ENCODE results near the gene PADI1. TPM values are rescaled to one million over a fixed set of nuclear protein-coding genes. Genes with fewer than 3 reads are reported as not detected.

The PADI1 gene
- total RNA-seq, 4 donors from 2014 or later: 0.14 TPM; not detected in 3

DNA sequence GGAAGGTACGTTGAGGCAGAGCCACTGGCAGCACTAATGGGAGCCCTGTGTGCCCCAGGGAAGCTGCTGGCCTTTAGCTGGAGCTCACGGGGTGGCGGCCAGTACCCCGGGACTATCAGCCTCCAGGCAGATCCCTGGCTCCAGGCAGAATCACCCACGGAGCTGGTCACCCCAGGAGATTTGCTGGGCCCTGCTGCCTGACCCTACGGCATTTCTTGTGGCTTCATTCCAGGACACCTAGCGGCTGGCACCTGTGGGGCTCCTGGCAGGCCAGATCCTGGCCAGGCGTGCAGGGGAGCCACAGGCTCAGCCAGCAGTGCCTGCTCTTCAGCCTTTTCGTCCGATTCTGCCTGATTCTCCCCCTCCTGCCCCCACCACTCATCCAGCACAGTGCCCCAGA is 7.1 kb downstream of the PADI1 start:
- Histone ChIP-seq H3K9me3 (no peaks in the 10 kb centered on the region), H3K27me3 (peaks cover 35% of the 10 kb centered on the region), H3K4me3 (no peak overlapping the region), H3K36me3 (no peaks in the 10 kb centered on the region), H3K4me1 (peaks cover 0 to 18% (median 2%) of the 10 kb centered on the region in 4 donors), H3K27ac (no peak overlapping the region)
- in situ Hi-C loops (cut with MboI; ENCODE audit: low pct_ligation_motif_present in 1 of 4, low pct_unique_long_range_greater_than_20kb in 1 of 4, low sequenced_read_pairs in 3 of 4): no loop called here
- 67% methylated on average over 8 of the region's 10 CpGs; no CpG with 5 or more reads in 1 of the 2 donors for WGBS, 2 donors (ENCODE audit: low coverage in 1 of 2)
- TF ChIP-seq, protein P1, sequence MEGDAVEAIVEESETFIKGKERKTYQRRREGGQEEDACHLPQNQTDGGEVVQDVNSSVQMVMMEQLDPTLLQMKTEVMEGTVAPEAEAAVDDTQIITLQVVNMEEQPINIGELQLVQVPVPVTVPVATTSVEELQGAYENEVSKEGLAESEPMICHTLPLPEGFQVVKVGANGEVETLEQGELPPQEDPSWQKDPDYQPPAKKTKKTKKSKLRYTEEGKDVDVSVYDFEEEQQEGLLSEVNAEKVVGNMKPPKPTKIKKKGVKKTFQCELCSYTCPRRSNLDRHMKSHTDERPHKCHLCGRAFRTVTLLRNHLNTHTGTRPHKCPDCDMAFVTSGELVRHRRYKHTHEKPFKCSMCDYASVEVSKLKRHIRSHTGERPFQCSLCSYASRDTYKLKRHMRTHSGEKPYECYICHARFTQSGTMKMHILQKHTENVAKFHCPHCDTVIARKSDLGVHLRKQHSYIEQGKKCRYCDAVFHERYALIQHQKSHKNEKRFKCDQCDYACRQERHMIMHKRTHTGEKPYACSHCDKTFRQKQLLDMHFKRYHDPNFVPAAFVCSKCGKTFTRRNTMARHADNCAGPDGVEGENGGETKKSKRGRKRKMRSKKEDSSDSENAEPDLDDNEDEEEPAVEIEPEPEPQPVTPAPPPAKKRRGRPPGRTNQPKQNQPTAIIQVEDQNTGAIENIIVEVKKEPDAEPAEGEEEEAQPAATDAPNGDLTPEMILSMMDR (IDR thresholded peaks at IDR 0.05): no peak
- TF ChIP-seq EP300 (IDR thresholded peaks at IDR 0.05; ENCODE audit: low read depth) (no peak), POLR2AphosphoS5 (IDR thresholded peaks at IDR 0.05) (no peak), POLR2A (IDR thresholded peaks at IDR 0.05) (no peak)
- no peak for DNase-seq
- intact Hi-C loops (cut with DNase I; ENCODE audit: low total_unique reads): no loop called here

DNA sequence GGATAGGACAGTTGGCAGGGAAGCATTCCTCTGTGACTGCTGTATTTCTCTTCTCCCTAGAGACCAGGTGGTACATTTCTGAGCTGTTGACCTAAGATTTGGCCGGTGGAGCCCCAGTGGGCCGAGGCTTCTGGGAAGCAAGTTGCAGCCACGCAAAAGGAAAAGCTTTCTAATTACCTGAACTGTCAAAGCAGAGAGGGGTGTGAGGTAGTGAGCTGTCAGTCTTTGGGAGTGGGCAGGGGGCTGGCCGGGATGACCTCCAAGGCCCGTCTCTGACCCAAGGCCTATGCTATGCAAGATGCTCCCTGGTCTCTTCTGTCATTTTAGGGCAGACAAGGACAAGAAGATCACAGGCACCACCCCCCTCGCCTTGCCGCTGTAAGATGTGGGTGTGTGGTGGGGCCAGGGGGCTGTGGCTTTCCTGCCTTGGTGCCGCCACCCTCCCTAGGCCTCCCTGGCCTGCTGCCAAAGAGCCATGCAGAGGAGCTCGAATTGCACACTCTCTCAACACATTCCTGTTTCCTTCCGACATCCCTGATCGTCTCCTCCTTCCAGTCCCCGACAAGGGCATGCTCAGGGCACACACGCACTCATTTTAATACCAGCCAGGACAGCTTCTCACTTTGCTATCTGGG is 7.7 kb downstream of the PADI1 start:
- Histone ChIP-seq H3K9me3 (no peaks in the 10 kb centered on the region), H3K27ac (no peak overlapping the region)
- no peak for DNase-seq

DNA sequence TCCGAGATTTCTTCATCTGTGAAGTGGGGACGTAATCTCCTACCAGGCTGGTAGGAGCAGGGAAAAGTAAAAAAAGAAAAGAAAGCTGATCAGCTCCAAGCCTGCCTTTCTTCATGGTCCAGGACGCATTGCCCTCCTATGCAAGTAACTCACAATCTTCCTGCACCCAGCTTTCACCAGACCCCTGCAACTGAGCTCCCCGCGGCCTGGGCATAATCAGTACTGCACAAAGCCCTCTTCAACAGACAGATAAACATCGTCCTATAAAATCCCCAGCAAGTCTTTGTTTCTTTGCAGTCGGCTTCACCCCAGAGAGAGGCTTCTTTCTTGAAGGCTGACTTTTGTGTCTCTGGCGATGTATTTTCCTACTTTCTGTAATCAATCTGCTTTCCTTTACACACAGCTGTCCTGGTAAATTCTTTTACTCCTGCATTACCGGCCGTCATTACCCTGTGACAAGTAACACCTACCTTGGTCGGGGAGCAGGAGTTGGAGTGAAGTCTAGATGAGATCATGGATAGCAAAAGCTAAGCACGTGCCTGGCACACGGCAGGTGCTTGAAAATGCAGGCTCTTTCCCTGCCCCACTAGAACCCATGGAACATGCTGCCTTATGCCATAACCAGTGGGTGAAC is 8.3 kb downstream of the PADI1 start:
- WGBS, 2 donors (ENCODE audit: low coverage in 1 of 2): 52 to 69% methylated on average over 4 to 13 of the region's 13 CpGs
- in situ Hi-C loops (cut with MboI; ENCODE audit: low pct_ligation_motif_present in 1 of 4, low pct_unique_long_range_greater_than_20kb in 1 of 4, low sequenced_read_pairs in 3 of 4): no loop called here
- DNase-seq: no peak
- Histone ChIP-seq H3K27me3 (peaks cover 37% of the 10 kb centered on the region), H3K4me1 (peaks cover 0 to 13% (median 2%) of the 10 kb centered on the region in 4 donors), H3K9me3 (no peaks in the 10 kb centered on the region), H3K36me3 (no peaks in the 10 kb centered on the region), H3K4me3 (no peak overlapping the region), H3K27ac (no peak overlapping the region)
- intact Hi-C loops (cut with DNase I; ENCODE audit: low total_unique reads): no loop called here
- TF ChIP-seq, protein P1 (IDR thresholded peaks at IDR 0.05): no peak
- TF ChIP-seq POLR2A (IDR thresholded peaks at IDR 0.05) (no peak), POLR2AphosphoS5 (IDR thresholded peaks at IDR 0.05) (no peak), EP300 (IDR thresholded peaks at IDR 0.05; ENCODE audit: low read depth) (no peak)

More for the DNA sequence above, 7.7 kb downstream of the PADI1 start:
- 26% methylated on average over 13 of the region's 13 CpGs; no CpG with 5 or more reads in 1 of the 2 donors for WGBS, 2 donors (ENCODE audit: low coverage in 1 of 2)
- H3K27me3 ChIP-seq: peaks cover 37% of the 10 kb centered on the region
- intact Hi-C loops (cut with DNase I; ENCODE audit: low total_unique reads) (no loop called here), in situ Hi-C loops (cut with MboI; ENCODE audit: low pct_ligation_motif_present in 1 of 4, low pct_unique_long_range_greater_than_20kb in 1 of 4, low sequenced_read_pairs in 3 of 4) (no loop called here)
- TF ChIP-seq POLR2AphosphoS5 (IDR thresholded peaks at IDR 0.05) (no peak), EP300 (IDR thresholded peaks at IDR 0.05; ENCODE audit: low read depth) (no peak), POLR2A (IDR thresholded peaks at IDR 0.05) (no peak)
- TF ChIP-seq, protein P1 (IDR thresholded peaks at IDR 0.05): no peak
- no peaks in the 10 kb centered on the region for H3K36me3 ChIP-seq
- peaks cover 0 to 13% (median 2%) of the 10 kb centered on the region in 4 donors for H3K4me1 ChIP-seq
- no peak overlapping the region for H3K4me3 ChIP-seq

DNA sequence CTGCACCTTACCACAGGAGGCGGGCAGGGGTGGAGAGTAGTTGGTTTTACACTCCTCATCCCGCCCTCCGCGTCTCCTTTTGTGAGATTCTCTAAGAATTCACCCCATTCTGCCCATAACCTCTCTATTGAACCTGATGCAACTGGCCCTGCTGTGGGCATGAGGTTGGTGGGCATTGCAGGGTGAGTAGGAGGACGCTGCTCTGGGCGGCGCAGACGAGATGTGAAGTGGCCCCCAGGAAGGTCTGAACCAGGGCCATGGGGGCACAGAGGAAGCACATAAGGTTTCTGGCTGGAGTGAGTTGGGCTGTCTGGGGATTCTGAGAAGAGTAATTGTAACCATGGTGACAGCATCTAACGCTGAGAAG is 8.8 kb downstream of the PADI1 start:
- TF ChIP-seq EP300 (IDR thresholded peaks at IDR 0.05; ENCODE audit: low read depth) (no peak), POLR2AphosphoS5 (IDR thresholded peaks at IDR 0.05) (no peak), POLR2A (IDR thresholded peaks at IDR 0.05) (no peak)
- TF ChIP-seq, protein P1 (IDR thresholded peaks at IDR 0.05): no peak
- peaks cover 41% of the 10 kb centered on the region for H3K27me3 ChIP-seq
- no peaks in the 10 kb centered on the region for H3K9me3 ChIP-seq
- intact Hi-C loops (cut with DNase I; ENCODE audit: low total_unique reads): no loop called here
- no peak overlapping the region for H3K4me3 ChIP-seq
- peaks cover 0 to 13% (median 2%) of the 10 kb centered on the region in 4 donors for H3K4me1 ChIP-seq
- H3K27ac ChIP-seq: no peak overlapping the region
- H3K36me3 ChIP-seq: no peaks in the 10 kb centered on the region
- 88% methylated on average over 9 of the region's 9 CpGs; no CpG with 5 or more reads in 1 of the 2 donors for WGBS, 2 donors (ENCODE audit: low coverage in 1 of 2)
- no peak for DNase-seq
- in situ Hi-C loops (cut with MboI; ENCODE audit: low pct_ligation_motif_present in 1 of 4, low pct_unique_long_range_greater_than_20kb in 1 of 4, low sequenced_read_pairs in 3 of 4): no loop called here
